ENCODE measurements around the gene AVPR2.

The AVPR2 gene

DNA sequence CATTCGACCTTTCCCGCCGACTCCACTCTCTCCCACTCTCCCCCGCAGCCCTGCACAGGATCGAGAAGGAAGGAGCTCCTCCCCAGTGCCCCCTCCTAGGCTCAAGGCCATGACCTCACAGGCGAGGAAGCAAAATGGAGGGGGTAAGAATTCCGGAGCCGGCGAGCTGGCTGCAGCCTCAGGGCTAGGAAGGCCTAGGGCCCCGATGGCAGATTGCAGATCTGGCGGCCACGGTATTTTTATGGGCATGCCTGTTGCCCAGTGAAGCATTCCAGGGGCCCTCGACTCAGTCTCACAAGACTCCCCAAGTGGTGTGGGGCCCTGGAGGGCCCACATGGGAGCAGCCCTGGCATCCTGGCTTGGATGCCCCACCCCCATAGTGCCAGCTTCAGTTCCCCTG is 17.6 kb upstream of the AVPR2 start:
- DNase-seq = no peak

DNA sequence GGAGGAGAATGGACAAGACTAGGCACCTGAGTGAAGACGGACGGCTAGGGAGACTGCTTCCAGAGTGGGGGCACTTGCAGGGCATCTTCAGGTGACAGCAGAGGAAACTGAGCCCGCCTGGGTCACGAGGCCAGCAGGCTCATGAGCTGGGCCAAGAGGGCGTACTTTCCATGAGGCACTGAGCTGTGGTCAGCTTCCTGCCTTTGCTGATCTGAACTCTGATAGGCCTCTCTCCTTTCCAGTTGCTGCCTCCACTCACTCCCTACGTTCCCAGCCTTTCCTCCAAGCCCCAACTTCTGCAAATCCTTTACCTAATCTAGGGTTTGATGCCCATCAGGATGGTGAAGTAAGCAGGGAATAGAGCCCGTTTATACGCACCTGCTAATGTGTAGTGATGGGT is 17.1 kb upstream of the AVPR2 start:
- DNase-seq = no peak

DNA sequence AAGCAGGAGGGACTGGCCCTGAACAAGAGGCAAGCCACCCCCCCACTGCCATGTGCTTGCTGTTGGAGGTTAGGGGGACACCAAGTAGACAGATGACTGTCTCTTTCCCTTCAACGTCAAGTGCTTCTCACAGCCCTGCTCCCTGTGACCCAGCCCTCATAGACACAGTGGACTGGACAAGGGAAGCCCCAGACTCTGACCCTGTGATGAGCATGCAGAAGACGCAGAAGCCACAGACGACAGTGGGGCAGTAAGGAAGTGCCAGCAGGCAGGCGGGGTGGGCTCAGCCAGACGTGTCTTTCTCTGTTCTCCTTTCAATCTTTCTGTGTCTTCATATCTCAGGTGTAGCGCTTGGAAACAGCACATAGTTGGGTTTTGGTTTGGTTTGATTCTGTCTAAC is 16.1 kb upstream of the AVPR2 start:
- no peak for DNase-seq

GRCh38 chrX:153889123-153889522 is 15.3 kb upstream of the AVPR2 start:
- DNase-seq = no peak

GRCh38 chrX:153897899-153898298 is 6.6 kb upstream of the AVPR2 start:
- DNase-seq = no peak

GRCh38 chrX:153900831-153901752 is 3.4 kb upstream of the AVPR2 start:
- peak in 1 of 2 experiments; percentile 24 for DNase-seq

GRCh38 chrX:153901753-153902140 is 2.7 kb upstream of the AVPR2 start:
- no peak for DNase-seq

GRCh38 chrX:153902385-153902784 is 2.1 kb upstream of the AVPR2 start:
- DNase-seq = no peak

DNA sequence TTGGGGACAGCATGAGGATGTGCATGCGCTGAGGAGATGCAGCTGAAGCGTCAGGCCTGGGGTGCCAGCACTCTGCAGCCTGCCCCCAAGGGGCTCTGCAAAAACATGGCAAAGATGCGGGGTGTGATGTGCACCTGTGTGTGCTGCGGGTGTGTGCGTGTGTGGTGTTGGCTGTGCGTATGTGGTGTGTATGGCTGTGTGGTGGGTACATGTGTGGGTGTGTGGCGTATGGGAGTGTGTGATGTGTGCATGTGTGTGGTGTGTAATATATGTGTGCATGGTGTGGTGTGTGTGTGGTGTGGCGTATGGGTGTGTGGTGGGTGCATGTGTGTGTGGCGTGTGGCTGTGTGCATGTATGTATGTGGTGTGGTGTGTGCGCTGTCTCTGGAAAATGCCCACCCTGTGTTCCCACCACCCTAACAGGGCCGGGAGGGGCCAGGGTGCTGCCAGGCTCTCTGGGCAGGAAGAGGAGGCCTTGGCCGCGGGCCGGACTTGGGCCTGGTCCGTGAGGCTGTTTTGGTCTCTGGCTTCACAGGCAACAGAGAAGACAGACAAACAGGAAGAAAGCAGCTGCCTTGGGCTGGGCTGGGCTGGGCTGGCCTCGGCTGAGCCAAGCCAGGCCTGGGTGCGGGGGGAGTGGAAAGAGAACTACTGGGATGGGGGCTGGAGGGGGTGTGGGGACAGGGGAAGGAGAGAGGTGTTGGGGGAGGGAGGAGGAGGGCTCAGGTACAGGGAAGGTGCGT is 1.1 kb upstream of the AVPR2 start:
- DNase-seq = no peak

DNA sequence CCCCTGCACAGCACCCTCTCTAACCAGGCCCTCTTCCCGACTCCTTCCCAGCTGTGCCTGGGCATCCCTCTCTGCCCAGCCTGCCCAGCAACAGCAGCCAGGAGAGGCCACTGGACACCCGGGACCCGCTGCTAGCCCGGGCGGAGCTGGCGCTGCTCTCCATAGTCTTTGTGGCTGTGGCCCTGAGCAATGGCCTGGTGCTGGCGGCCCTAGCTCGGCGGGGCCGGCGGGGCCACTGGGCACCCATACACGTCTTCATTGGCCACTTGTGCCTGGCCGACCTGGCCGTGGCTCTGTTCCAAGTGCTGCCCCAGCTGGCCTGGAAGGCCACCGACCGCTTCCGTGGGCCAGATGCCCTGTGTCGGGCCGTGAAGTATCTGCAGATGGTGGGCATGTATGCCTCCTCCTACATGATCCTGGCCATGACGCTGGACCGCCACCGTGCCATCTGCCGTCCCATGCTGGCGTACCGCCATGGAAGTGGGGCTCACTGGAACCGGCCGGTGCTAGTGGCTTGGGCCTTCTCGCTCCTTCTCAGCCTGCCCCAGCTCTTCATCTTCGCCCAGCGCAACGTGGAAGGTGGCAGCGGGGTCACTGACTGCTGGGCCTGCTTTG is 1.1 kb downstream of the AVPR2 start:
- DNase-seq = no peak

DNA sequence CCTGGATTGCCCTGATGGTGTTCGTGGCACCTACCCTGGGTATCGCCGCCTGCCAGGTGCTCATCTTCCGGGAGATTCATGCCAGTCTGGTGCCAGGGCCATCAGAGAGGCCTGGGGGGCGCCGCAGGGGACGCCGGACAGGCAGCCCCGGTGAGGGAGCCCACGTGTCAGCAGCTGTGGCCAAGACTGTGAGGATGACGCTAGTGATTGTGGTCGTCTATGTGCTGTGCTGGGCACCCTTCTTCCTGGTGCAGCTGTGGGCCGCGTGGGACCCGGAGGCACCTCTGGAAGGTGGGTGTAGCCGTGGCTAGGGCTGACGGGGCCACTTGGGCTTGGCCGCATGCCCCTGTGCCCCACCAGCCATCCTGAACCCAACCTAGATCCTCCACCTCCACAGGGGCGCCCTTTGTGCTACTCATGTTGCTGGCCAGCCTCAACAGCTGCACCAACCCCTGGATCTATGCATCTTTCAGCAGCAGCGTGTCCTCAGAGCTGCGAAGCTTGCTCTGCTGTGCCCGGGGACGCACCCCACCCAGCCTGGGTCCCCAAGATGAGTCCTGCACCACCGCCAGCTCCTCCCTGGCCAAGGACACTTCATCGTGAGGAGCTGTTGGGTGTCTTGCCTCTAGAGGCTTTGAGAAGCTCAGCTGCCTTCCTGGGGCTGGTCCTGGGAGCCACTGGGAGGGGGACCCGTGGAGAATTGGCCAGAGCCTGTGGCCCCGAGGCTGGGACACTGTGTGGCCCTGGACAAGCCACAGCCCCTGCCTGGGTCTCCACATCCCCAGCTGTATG is 1.8 kb downstream of the AVPR2 start:
- no peak for DNase-seq

DNA sequence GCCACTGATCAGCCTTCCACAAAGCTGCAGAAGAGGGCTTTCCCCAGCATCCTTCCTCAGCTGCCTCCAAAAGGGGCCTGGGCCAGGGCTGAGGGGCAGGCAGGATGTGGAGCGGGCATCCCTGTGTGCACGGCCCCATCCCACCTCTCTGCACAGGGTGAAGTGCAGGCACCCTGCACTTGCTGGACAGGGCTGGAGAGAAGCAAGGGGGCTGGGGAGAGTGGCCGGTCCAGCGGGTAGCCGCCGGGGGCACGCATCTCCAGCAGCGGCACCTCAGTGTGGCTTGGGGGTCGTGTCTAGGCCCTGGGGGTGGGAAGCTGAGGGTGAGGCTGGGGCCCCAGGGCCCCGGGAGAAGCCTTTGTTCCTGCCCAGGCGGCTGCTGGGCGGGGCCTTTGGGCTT is 3.0 kb downstream of the AVPR2 start:
- no peak for DNase-seq

- DNase-seq = no peak
Observed at GRCh38 chrX:153908219-153908860, 3.9 kb downstream of the AVPR2 start.

DNA sequence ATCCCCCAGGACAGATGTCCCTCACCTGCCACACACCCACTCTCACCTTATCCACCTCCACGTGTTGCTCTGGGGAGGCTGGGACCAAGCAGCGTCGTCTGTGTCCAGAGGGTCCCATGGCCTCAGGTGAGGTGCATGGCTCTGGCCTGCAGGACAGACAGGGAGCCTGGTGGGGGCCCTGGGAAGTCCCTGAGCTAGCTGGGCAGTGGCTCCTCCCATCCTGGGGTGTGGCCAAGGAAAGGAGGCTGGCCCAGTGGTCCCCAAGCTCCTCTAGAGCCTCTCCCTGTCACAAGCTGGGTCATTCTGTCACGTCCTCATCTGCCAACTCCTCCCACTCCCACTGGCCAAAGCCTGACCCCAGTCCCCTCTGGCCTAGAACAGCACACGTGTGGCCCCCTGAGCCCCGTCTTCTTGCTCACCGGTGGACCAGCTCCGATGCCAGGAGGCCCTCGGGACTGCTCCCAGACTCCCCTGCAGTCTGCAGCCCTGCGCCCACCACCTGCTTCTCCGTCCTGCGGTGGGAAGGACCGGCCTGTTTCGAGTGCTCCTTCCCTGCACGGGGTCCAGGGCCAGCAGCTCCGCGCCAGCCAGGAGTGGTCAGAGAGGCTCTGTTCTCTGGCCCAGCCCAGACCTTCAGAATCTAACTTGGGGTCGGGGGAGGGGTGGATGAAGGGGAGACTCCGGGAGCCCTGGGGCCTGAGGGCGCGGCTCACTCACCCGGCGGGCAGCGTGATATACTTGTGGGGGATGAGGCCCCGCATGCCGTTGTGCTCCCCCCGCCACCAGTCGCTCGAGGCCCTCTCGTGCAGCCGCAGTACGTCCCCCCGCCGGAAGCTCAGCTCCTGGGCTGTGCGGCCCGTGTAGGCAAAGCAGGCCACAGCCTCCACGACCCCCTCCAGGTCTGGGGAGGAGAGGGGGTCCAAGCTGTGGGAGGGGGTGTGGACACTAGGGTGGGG is 4.8 kb downstream of the AVPR2 start:
- DNase-seq = no peak

- DNase-seq = no peak
Observed at GRCh38 chrX:153909980-153910360, 5.5 kb downstream of the AVPR2 start.

GRCh38 chrX:153910446-153910845 is 6.0 kb downstream of the AVPR2 start:
- no peak for DNase-seq

DNA sequence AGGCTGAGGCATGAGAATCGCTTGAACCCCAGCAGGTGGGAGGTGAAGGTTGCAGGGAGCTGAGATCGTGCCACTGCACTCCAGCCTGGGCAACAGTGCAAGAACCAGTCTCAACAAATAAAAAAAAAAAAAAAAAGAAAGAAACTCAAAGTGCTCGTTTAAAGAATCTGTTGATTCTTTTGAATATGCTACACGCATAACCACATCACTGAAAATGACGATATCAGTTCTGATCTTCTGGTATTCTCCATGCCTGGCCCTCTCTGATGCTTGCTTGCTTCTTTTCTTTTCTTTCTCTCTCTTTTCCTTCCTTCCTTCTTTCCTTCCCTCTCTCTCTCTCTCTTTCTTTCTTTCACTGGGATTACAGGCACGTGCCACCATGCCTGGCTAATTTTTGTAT is 7.3 kb downstream of the AVPR2 start:
- no peak for DNase-seq

GRCh38 chrX:153913211-153913610 is 8.7 kb downstream of the AVPR2 start:
- DNase-seq = no peak

- no peak for DNase-seq
Observed at GRCh38 chrX:153913701-153914100, 9.2 kb downstream of the AVPR2 start.

DNA sequence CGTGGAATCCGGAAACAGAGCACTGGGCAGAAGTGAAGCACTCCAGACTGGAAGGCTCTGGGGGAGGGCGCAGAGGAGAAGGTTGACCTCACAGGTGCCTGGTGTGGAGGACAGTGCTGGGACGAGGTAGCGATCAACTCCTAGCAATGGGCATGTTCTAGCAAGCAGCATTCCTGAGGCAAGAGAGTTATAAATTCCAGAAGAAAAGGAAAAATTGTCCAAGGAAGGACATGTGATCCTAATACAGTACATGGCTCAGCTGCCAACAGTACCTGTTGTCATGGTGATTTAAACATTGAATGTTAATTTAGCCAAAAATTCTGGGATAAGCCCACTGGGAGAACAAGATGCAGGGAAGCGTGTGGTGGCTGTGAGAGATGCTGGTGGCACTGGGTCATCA is 13.4 kb downstream of the AVPR2 start:
- DNase-seq = no peak

DNA sequence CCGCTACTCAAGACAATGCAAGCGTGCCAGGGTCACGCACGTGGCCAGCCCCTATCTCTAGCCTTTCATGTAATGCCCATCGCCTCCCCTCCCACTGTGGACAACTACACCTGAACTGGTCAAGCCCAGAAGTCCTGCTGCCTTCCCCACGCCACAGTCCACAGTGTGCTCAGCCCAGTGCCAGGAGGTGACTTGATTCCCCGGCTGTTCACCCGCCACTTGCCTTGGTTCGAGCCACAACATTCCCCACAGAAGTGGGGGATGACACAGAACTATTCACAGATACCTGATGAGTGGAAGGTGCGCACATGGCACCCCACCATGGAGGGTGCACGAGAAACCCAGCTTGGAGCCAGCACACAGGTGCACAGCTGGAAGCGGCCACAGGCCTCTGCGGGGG is 14.8 kb downstream of the AVPR2 start:
- no peak for DNase-seq
